Stomach (tissue), 4 donors: ENCODE measurements around the gene BRF1.
"Not testable (repeated sequence)": the region's sequence is repeated elsewhere in the genome, so short reads cannot be mapped to it uniquely, and the experiment has no call there.

Source experiments
- EP300 ChIP-seq: sonication (generic); formaldehyde crosslinking; IDR thresholded peaks from one replicate; pipeline ENCODE4 v1.6.1; 2017; ENCODE audit warnings: antibody characterized with exemption
- POLR2AphosphoS5 ChIP-seq, 3 donors: sonication (generic); formaldehyde crosslinking; IDR thresholded peaks; one replicate each; pipeline ENCODE4 v1.6.1; 2016; ENCODE audit warnings: antibody characterized with exemption in 3 of 3
- TF ChIP-seq, protein P1 (sequence below), 7 experiments: fragments of 450-650 bp in 4 of 7; fragments of 200-600 bp in 3 of 7; sonication (generic) in 3 of 7; IDR thresholded peaks; one replicate each; pipeline ENCODE4 v1.5.1; 2016 to 2019; ENCODE audit warnings: antibody characterized with exemption in 7 of 7, control low read depth in 2 of 7, mild to moderate bottlenecking in 1 of 7

DNA sequence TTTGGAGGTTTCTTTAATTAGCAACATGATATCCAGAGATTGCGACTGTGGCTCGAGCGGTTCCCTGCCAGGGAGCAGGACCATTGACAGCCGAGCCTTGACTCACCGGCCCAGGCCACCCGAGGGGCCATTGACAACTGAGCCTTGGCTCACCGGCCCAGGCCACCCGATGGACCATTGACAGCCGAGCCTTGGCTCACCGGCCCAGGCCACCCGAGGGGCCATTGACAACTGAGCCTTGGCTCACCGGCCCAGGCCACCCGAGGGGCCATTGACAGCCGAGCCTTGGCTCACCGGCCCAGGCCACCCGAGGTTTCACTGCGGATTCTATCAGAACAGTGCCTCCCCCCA lies 26.9 kb upstream of the BRF1 start:
- TF ChIP-seq EP300; POLR2AphosphoS5 (IDR thresholded peaks at IDR 0.05): not testable (repeated sequence)
- TF ChIP-seq, protein P1, sequence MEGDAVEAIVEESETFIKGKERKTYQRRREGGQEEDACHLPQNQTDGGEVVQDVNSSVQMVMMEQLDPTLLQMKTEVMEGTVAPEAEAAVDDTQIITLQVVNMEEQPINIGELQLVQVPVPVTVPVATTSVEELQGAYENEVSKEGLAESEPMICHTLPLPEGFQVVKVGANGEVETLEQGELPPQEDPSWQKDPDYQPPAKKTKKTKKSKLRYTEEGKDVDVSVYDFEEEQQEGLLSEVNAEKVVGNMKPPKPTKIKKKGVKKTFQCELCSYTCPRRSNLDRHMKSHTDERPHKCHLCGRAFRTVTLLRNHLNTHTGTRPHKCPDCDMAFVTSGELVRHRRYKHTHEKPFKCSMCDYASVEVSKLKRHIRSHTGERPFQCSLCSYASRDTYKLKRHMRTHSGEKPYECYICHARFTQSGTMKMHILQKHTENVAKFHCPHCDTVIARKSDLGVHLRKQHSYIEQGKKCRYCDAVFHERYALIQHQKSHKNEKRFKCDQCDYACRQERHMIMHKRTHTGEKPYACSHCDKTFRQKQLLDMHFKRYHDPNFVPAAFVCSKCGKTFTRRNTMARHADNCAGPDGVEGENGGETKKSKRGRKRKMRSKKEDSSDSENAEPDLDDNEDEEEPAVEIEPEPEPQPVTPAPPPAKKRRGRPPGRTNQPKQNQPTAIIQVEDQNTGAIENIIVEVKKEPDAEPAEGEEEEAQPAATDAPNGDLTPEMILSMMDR (IDR thresholded peaks at IDR 0.05) = not testable (repeated sequence)
